ENCODE results near the gene CHD6.

DNA sequence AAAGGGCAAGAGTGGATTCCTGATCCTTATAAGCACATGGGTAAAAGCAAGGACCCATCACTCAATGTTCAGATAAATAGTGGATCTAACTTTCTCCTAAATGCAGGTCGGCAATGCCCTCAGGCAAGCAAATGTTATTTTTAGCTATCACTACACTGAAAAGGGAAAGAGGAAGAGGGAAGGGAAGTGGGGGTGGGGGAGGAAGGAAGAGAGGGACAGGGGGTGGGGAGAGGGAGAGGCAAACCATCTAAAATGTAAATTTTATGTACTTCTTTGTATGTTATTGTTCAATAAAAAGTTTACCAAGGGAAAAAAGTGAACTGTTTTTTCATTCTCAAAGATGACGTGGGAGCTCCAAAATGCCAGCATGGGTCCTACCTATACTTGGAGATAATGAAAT is 44.2 kb downstream of the CHD6 start:
- TF ChIP-seq CTCF (IDR thresholded peaks at IDR 0.05; ENCODE audit: low read depth, low read length, missing input control) (no peak), RXRA (IDR thresholded peaks at IDR 0.05) (no peak), JUND (IDR thresholded peaks at IDR 0.05) (no peak)

Data from liver (tissue), 3 donors.